Colonic mucosa (tissue), 4 donors: ENCODE results near the gene TGOLN2. TPM values are rescaled to one million over a fixed set of nuclear protein-coding genes. Genes with fewer than 3 reads are reported as not detected.

Experiments
- DNase-seq: peaks from one replicate; pipeline ENCODE4 v3.0.0-alpha.2; 2020
- H3K27ac ChIP-seq: fragments of 200-600 bp; one replicate; pipeline ENCODE4 v1.8.0; 2021
- H3K27me3 ChIP-seq: fragments of 200-600 bp; one replicate; pipeline ENCODE4 v1.8.0; 2021
- H3K36me3 ChIP-seq: fragments of 200-600 bp; one replicate; pipeline ENCODE4 v1.8.0; 2021
- H3K4me1 ChIP-seq: fragments of 200-600 bp; one replicate; pipeline ENCODE4 v1.8.0; 2021; ENCODE audit warnings: mild to moderate bottlenecking
- H3K4me3 ChIP-seq: fragments of 200-600 bp; one replicate; pipeline ENCODE4 v1.8.0; 2021
- H3K9ac ChIP-seq, 2 donors: one replicate each; pipeline ENCODE4 v1.7.0; 2013; ENCODE audit warnings: control low read depth in 2 of 2, low read depth in 2 of 2, low read length in 2 of 2
- H3K9me3 ChIP-seq: fragments of 200-600 bp; one replicate; pipeline ENCODE4 v1.8.0; 2021
- CTCF ChIP-seq: fragments of 200-600 bp; IDR thresholded peaks from one replicate; pipeline ENCODE4 v1.8.0; 2022; ENCODE audit warnings: antibody characterized with exemption, mild to moderate bottlenecking
- intact Hi-C: fragments of 100-400 bp; cut with DNase I; formaldehyde crosslinking; loops from one replicate; pipeline ENCODE4 v1.14.1; 2022
- total RNA-seq, 2 donors: library from RNA; stranded (reverse); fragmentation: NEBNext Ultra II Directional in 1 of 2; extraction: Animal tissue kit (Norgen Biotek cat#: 25700) in 1 of 2; gene quantifications; one replicate each; pipeline ENCODE4 v1.2.1, GENCODE V29; 2021
- donor health status: healthy.
- donor health status: DM: no; HTN: no; CAD: no.
- donor health status: DM: no; HTN: no; CAD: no.

TGOLN2 gene
- total RNA-seq, 2 donors from 2014 or later, result 140 to 162 TPM

DNA sequence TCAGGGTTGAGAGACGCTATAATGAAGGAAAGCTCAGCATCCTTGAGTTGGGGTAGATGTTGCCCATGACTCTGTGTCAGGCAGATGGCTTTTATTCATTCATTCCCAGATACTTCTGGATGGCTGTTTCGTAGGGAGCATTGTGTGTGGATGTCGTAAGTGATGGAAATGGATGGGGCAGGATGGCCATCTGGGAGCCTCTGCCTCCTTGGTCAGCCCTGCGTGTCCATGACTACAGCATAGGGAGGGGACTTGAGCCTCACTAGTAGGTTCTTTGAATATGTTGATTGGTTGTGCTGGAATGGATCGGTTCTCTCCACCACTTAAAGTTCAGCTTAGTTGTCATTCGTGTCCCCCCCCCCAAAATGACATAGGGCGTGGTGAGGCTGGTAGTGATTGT, 44.9 kb downstream of the TGOLN2 start:
- no peaks in the 10 kb centered on the region for H3K27me3 ChIP-seq
- no peak for TF ChIP-seq CTCF
- H3K27ac ChIP-seq, result no peak overlapping the region
- H3K4me3 ChIP-seq, result no peak overlapping the region
- intact Hi-C loops, result no loop called here
- no peaks in the 10 kb centered on the region for H3K36me3 ChIP-seq
- H3K9me3 ChIP-seq, result no peaks in the 10 kb centered on the region
- H3K9ac ChIP-seq, result no peak overlapping the region
- no peak for DNase-seq
- no peaks in the 10 kb centered on the region for H3K4me1 ChIP-seq

DNA sequence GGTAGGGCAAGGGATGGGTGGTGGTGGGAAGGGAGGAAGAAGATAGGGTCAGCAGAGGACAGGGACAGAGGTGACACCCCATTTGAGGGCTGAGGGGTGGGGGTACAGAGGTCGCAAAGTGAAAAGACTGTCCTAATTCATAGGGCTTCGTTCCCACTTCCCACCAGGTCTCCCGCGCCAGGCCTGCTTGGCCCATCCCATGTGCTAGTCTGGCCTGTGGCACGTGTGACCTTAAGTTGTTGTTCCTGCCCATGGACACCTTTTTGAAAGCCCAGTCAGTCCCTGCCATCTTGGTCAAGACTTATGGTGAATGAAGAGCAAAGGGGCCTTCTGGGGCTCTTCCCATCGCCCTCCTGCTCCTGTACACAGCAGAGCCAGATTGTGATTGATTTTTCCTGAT, 46.2 kb downstream of the TGOLN2 start:
- no peak for TF ChIP-seq CTCF
- H3K9ac ChIP-seq, result no peak overlapping the region
- no peaks in the 10 kb centered on the region for H3K36me3 ChIP-seq
- H3K4me3 ChIP-seq, result no peak overlapping the region
- H3K4me1 ChIP-seq, result no peaks in the 10 kb centered on the region
- H3K27ac ChIP-seq, result no peak overlapping the region
- no peaks in the 10 kb centered on the region for H3K27me3 ChIP-seq
- intact Hi-C loops, result no loop called here
- H3K9me3 ChIP-seq, result no peaks in the 10 kb centered on the region
- no peak for DNase-seq

DNA sequence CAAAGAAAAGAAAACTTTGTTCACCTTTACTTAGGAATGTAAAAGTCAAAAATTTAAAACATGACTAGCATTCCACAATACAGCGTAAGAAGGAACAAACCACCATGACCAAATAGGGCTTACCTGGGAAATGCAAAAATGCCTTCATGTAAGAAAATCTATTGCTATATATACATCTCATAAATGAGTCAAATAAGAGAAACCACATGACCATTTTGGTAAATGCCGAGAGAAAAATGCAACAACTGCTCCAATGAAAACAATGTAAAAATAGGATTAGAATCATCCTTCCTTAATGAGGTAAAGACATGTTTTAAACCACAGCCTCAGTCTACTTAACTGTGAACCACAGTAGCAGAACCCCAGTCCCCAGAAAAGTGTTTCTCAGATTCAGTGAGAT, 49.4 kb downstream of the TGOLN2 start:
- DNase-seq, result no peak
- Histone ChIP-seq H3K36me3 (no peaks in the 10 kb centered on the region), H3K4me3 (no peak overlapping the region), H3K27ac (no peak overlapping the region), H3K9ac (no peak overlapping the region), H3K27me3 (no peaks in the 10 kb centered on the region), H3K4me1 (no peaks in the 10 kb centered on the region), H3K9me3 (no peaks in the 10 kb centered on the region)
- no peak for TF ChIP-seq CTCF
- intact Hi-C loops, result no loop called here

- peak overlapping the region; percentile 3 for H3K27ac ChIP-seq
- H3K4me3 ChIP-seq, result no peak overlapping the region
- H3K27me3 ChIP-seq, result no peaks in the 10 kb centered on the region
- no peaks in the 10 kb centered on the region for H3K4me1 ChIP-seq
- DNase-seq, result peak; percentile 50
- no peaks in the 10 kb centered on the region for H3K36me3 ChIP-seq
- no peak overlapping the region for H3K9ac ChIP-seq
- no peaks in the 10 kb centered on the region for H3K9me3 ChIP-seq
- intact Hi-C loops, result no loop called here
- no peak for TF ChIP-seq CTCF
Measured at GRCh38 chr2:85277416-85278158, 50.2 kb downstream of the TGOLN2 start.

GRCh38 chr2:85276571-85277118, 51.1 kb downstream of the TGOLN2 start:
- Histone ChIP-seq H3K9ac (peak overlapping the region in 1 of 2 donors; percentile 35), H3K9me3 (no peaks in the 10 kb centered on the region)
- intact Hi-C loops, result no loop called here

More at GRCh38 chr2:85276571-85277118, 51.1 kb downstream of the TGOLN2 start:
- Histone ChIP-seq H3K4me3 (no peak overlapping the region), H3K27ac (no peak overlapping the region), H3K36me3 (no peaks in the 10 kb centered on the region), H3K4me1 (no peaks in the 10 kb centered on the region), H3K27me3 (no peaks in the 10 kb centered on the region)
- TF ChIP-seq CTCF, result no peak
- no peak for DNase-seq
